ENCODE data around the gene USP9X. TPM values are rescaled to one million over a fixed set of nuclear protein-coding genes. Genes with fewer than 3 reads are reported as not detected.

Gene USP9X
- total RNA-seq, 4 donors from 2014 or later = 50.4 to 77.6 (median 58.4) TPM

DNA sequence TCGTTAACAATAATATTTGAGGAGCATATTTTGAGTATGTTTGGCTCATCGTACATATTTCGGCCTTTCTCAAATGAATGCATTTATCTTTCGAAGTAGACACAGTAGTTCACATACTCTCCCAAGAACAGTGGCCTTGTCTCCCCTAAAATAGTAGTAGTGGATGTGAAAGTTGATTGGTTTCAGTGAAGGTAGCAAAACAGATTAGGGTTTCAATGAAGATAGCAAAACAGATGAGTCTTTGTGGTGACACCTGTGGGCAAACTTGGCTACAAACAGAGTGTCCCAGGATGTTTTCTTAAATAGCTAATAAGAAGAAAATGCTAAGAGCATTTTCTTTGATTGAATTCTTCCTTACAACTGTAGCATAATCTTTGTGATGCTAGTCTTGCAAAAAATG lies 67.0 kb downstream of the USP9X start:
- no peak for DNase-seq (ENCODE audit: low spot score in 2 of 2)
- no peak overlapping the region for H3K4me3 ChIP-seq (ENCODE audit: low read depth, poor library complexity, severe bottlenecking)
- TF ChIP-seq, protein P1, sequence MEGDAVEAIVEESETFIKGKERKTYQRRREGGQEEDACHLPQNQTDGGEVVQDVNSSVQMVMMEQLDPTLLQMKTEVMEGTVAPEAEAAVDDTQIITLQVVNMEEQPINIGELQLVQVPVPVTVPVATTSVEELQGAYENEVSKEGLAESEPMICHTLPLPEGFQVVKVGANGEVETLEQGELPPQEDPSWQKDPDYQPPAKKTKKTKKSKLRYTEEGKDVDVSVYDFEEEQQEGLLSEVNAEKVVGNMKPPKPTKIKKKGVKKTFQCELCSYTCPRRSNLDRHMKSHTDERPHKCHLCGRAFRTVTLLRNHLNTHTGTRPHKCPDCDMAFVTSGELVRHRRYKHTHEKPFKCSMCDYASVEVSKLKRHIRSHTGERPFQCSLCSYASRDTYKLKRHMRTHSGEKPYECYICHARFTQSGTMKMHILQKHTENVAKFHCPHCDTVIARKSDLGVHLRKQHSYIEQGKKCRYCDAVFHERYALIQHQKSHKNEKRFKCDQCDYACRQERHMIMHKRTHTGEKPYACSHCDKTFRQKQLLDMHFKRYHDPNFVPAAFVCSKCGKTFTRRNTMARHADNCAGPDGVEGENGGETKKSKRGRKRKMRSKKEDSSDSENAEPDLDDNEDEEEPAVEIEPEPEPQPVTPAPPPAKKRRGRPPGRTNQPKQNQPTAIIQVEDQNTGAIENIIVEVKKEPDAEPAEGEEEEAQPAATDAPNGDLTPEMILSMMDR (IDR thresholded peaks at IDR 0.05) = no peak
- TF ChIP-seq POLR2A (IDR thresholded peaks at IDR 0.05) = no peak
- intact Hi-C loops (cut with DNase I; ENCODE audit: low total_unique reads) = no loop called here
- WGBS, 2 donors = 94 to 96% methylated on average over 4 of the region's 4 CpGs

DNA sequence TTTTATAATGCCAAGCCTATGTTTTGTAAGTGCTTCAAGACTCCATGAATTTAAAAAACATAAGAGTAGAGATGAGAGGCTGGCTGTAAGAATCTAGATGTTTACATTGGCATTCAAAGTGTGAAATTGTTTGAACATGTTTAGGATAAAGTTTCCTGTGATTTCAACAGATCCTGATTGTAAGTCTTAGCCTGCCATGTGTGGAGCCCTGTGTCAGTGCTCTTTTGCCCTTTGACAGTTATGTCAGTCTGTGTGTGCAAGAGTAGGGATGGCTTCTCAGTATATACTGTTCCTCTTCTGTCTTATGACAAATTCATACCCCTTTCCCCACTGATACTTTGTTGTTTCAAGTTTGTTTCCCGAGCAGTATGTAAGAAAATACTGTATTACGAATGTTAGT lies 68.2 kb downstream of the USP9X start:
- 85 to 95% methylated on average over 2 of the region's 2 CpGs for WGBS, 2 donors
- DNase-seq (ENCODE audit: low spot score in 2 of 2) = no peak
- intact Hi-C loops (cut with DNase I; ENCODE audit: low total_unique reads) = no loop called here
- TF ChIP-seq POLR2A (IDR thresholded peaks at IDR 0.05) = no peak
- TF ChIP-seq, protein P1 (IDR thresholded peaks at IDR 0.05) = no peak
- no peak overlapping the region for H3K4me3 ChIP-seq (ENCODE audit: low read depth, poor library complexity, severe bottlenecking)

DNA sequence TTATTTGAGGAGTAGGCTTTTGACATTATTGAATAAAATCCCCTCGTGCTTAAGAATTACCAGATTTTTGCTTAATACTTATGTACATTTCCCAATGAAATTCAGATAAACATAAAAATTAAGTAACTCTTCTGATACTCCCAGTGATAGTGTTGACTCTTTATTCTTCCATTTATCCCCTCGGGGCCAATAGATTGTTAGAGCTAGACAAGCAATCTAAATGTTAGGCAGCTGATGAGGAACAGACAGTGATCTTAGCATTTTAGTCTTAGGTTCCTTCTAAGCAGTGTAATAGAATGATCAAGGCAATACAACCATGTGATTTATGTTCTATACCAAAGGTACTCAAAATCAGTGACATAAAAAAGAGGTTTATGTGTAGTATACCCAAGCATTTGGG lies 68.7 kb downstream of the USP9X start:
- 83 to 87% methylated on average over 2 of the region's 2 CpGs for WGBS, 2 donors
- no peak overlapping the region for H3K4me3 ChIP-seq (ENCODE audit: low read depth, poor library complexity, severe bottlenecking)
- intact Hi-C loops (cut with DNase I; ENCODE audit: low total_unique reads) = no loop called here
- no peak for DNase-seq (ENCODE audit: low spot score in 2 of 2)
- TF ChIP-seq, protein P1 (IDR thresholded peaks at IDR 0.05) = no peak
- TF ChIP-seq POLR2A (IDR thresholded peaks at IDR 0.05) = no peak

DNA sequence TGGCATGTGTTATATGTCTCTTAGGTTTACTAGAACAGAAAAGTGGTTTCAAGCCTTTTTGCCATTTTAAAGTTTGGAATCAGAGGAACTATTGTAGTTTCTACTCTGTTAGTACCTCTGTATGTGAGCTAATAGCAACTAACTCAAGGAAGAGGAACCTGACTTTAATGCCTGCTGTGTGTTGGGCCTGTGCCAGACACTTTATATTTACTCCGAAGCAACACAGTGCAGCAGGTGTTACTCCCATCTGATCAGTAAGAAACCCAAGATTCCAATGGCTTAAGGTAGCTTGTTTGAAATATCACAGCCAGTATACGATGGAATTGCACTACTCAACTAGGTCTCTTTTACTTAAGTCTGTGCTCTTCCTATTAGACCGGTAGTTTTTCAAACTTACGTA lies 79.2 kb downstream of the USP9X start:
- no peak for TF ChIP-seq POLR2A (IDR thresholded peaks at IDR 0.05)
- intact Hi-C loops (cut with DNase I; ENCODE audit: low total_unique reads) = no loop called here
- 79 to 89% methylated on average over 4 of the region's 4 CpGs for WGBS, 2 donors
- DNase-seq (ENCODE audit: low spot score in 2 of 2) = no peak
- no peak overlapping the region for H3K4me3 ChIP-seq (ENCODE audit: low read depth, poor library complexity, severe bottlenecking)

DNA sequence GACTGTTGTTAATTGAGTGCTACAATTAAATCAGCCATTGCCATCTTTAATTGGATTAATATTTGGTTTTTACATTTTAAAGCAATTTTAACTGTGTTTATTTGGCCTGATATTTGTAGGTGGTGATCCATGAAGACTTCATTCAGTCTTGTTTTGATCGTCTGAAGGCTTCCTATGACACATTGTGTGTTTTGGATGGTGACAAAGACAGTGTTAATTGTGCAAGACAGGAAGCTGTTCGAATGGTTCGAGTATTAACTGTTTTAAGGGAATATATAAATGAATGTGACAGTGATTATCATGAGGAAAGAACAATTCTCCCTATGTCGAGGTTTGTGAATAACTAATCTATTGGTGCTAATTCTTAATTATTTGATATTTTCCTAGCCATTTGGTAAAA lies 82.6 kb downstream of the USP9X start:
- WGBS, 2 donors = 49 to 73% methylated on average over 4 of the region's 4 CpGs
- no peak overlapping the region for H3K4me3 ChIP-seq (ENCODE audit: low read depth, poor library complexity, severe bottlenecking)
- no peak for DNase-seq (ENCODE audit: low spot score in 2 of 2)
- intact Hi-C loops (cut with DNase I; ENCODE audit: low total_unique reads) = no loop called here
- TF ChIP-seq POLR2A (IDR thresholded peaks at IDR 0.05) = no peak
- TF ChIP-seq, protein P1 (IDR thresholded peaks at IDR 0.05) = no peak

DNA sequence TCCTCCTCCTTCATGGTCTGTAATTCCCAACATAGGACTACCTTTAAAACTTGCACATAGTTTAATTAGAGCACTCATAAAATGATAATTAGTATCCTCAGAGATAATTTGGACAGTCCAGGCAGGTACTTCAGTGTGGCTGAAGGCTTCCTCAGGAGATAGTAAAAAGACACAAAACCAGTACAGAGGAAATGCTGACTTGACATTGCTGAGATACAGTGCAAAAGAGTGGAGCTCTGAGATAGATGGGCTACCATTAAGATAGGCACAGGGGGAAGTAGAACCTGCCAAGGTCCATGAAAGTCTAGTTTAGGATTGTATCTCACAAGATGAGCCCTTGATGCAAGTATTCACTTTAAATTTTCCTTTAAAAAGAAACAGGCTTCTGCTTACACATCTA lies 91.0 kb downstream of the USP9X start:
- no peak overlapping the region for H3K4me3 ChIP-seq (ENCODE audit: low read depth, poor library complexity, severe bottlenecking)
- no peak for DNase-seq (ENCODE audit: low spot score in 2 of 2)
- intact Hi-C loops (cut with DNase I; ENCODE audit: low total_unique reads) = no loop called here
- TF ChIP-seq POLR2A (IDR thresholded peaks at IDR 0.05) = no peak
- TF ChIP-seq, protein P1 (IDR thresholded peaks at IDR 0.05) = no peak

Data from lower leg skin (tissue), 4 donors.